ENCODE data around the gene C11orf52. TPM values are rescaled to one million over a fixed set of nuclear protein-coding genes. Genes with fewer than 3 reads are reported as not detected.
A peak's percentile ranks its signal among the peaks of the same experiment; 100 is the strongest.
"Not testable (repeated sequence)": the region's sequence is repeated elsewhere in the genome, so short reads cannot be mapped to it uniquely, and the experiment has no call there.

C11orf52 gene
- total RNA-seq, 1 donor from 2014 or later: 5.0 TPM

- TF ChIP-seq CTCF (IDR thresholded peaks at IDR 0.05; ENCODE audit: insufficient read depth, low read length, poor library complexity, severe bottlenecking): no peak
- H3K4me3 ChIP-seq (ENCODE audit: low read depth, low read length): peak overlapping the region; percentile 75
- no peaks in the 10 kb centered on the region for H3K27me3 ChIP-seq (ENCODE audit: control insufficient read depth, insufficient read depth, low read length)
- H3K36me3 ChIP-seq (ENCODE audit: control insufficient read depth, insufficient read depth, low read length): no peaks in the 10 kb centered on the region
- DNase-seq (ENCODE audit: low read depth): no peak
Measured at GRCh38 chr11:111878385-111878848, 40.3 kb upstream of the C11orf52 start.

DNA sequence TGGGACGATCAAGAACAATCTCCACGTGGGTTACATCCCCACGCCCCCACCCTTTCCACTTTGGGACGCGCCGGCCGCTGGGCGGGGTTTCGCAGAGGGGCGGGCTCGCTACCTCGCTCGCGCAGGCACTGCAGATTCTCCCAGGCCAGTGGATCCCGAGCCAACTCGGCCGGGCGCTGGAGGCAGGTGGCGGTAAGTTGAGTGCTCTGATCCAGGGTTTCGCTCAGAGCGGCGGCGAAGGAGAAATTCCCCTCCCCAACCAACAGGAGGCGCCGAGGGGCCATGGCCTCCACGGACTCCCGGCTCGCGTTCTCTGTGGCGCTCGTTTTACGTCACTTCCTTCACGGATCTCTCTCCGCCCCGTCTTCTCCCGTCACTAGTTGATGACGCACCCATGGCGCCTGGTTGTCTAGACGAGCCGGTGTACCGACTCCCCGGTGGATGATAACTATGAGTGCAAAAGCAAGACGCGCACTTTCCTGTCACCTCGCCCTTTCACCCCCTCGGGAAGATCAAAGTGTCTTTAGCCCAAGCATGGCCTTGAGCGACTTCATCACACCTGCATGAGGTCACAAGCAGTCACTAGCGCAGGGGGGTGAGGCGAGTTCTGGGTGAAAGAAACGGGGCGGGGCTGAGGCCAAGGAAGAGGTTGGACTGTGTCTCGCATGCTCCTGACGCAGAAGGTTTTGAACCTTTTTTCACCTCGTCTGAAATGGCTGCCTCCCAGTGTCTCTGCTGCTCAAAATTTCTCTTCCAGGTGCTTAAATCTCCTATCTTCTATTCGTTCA lies 39.7 kb upstream of the C11orf52 start, which contains the start of the genes CFAP68 and FDXACB1:
Gene CFAP68, plus strand, starts transcription at position 693 of the 788 bp plus-strand sequence. Its CDS starts 20 bp downstream, at position 713.
Gene FDXACB1, minus strand, starts transcription at position 317 of the 788 bp plus-strand sequence. Its CDS starts 33 bp downstream, at position 284.
- DNase-seq (ENCODE audit: low read depth): peak; percentile 91
- no peaks in the 10 kb centered on the region for H3K36me3 ChIP-seq (ENCODE audit: control insufficient read depth, insufficient read depth, low read length)
- H3K4me3 ChIP-seq (ENCODE audit: low read depth, low read length): peak within 1 kb of the TSS; percentile 75
- peak; percentile 99 for TF ChIP-seq CTCF (IDR thresholded peaks at IDR 0.05; ENCODE audit: insufficient read depth, low read length, poor library complexity, severe bottlenecking)
- no peaks in the 10 kb centered on the region for H3K27me3 ChIP-seq (ENCODE audit: control insufficient read depth, insufficient read depth, low read length)

DNA sequence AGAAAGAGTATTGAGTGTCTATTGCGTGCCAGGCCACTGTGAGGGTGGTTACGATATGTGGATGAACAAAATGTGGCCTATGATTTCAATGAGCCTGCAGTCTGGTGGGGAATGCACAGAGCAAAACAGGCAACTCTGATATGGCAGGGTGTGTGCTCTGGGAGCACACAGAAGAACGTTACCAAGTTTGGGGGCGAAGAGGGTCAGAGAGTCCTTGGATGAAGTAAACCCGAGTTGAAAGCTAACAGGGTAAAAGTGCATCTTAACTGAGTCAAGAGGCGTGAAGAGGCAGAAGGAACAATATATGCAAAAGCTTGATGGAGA lies 39.1 kb upstream of the C11orf52 start:
- Histone ChIP-seq H3K27me3 (ENCODE audit: control insufficient read depth, insufficient read depth, low read length) (no peaks in the 10 kb centered on the region), H3K36me3 (ENCODE audit: control insufficient read depth, insufficient read depth, low read length) (no peaks in the 10 kb centered on the region), H3K4me3 (ENCODE audit: low read depth, low read length) (peak overlapping the region; percentile 75)
- TF ChIP-seq CTCF (IDR thresholded peaks at IDR 0.05; ENCODE audit: insufficient read depth, low read length, poor library complexity, severe bottlenecking): no peak
- no peak for DNase-seq (ENCODE audit: low read depth)

- no peaks in the 10 kb centered on the region for H3K36me3 ChIP-seq (ENCODE audit: control insufficient read depth, insufficient read depth, low read length)
- no peak for TF ChIP-seq CTCF (IDR thresholded peaks at IDR 0.05; ENCODE audit: insufficient read depth, low read length, poor library complexity, severe bottlenecking)
- no peak for DNase-seq (ENCODE audit: low read depth)
- H3K4me3 ChIP-seq (ENCODE audit: low read depth, low read length): no peak overlapping the region
- H3K27me3 ChIP-seq (ENCODE audit: control insufficient read depth, insufficient read depth, low read length): no peaks in the 10 kb centered on the region
Measured at GRCh38 chr11:111882202-111882601, 36.5 kb upstream of the C11orf52 start.

- H3K36me3 ChIP-seq (ENCODE audit: control insufficient read depth, insufficient read depth, low read length); H3K27me3 ChIP-seq (ENCODE audit: control insufficient read depth, insufficient read depth, low read length); DNase-seq (ENCODE audit: low read depth); H3K4me3 ChIP-seq (ENCODE audit: low read depth, low read length): not testable (repeated sequence)
Measured at GRCh38 chr11:111885053-111885452, 33.7 kb upstream of the C11orf52 start.

DNA sequence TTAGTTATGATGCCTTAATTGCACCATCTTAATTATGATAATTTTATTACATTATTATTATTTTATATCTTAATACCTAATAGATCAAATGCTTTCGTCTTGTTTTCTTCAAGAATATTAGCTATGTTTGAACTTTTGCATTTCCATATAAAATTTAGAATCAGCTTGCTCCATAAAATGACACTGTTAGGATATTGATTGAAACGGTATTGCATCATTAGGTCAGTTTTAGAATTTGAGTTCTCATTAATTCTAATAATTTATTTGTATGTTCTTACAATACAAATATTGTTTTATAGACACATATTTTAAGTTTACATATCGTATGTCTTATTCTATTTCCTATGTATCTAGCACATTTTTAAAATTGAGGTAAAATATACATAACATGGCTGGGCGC lies 32.7 kb upstream of the C11orf52 start:
- Histone ChIP-seq H3K4me3 (ENCODE audit: low read depth, low read length) (no peak overlapping the region), H3K27me3 (ENCODE audit: control insufficient read depth, insufficient read depth, low read length) (no peaks in the 10 kb centered on the region), H3K36me3 (ENCODE audit: control insufficient read depth, insufficient read depth, low read length) (no peaks in the 10 kb centered on the region)
- TF ChIP-seq CTCF (IDR thresholded peaks at IDR 0.05; ENCODE audit: insufficient read depth, low read length, poor library complexity, severe bottlenecking): no peak
- DNase-seq (ENCODE audit: low read depth): no peak
